Tibial artery (tissue), 4 donors: ENCODE results near the gene FGF14.

Source experiments
- DNase-seq, 2 donors: peaks; one replicate each; pipeline ENCODE4 v3.0.0-alpha.2; 2019
- H3K27ac ChIP-seq, 2 donors: fragments of 200-600 bp; sonication (generic) in 1 of 2; 1 replicate in 1 of 2; 2 replicates in 1 of 2; pipeline ENCODE4 v1.5.1; 2018 to 2019; ENCODE audit warnings: mild to moderate bottlenecking in 1 of 2
- H3K27me3 ChIP-seq, 2 donors: fragments of 200-600 bp; sonication (generic) in 1 of 2; one replicate each; pipeline versions ENCODE4 v1.5.1 to v1.6.0; 2016 to 2019
- H3K36me3 ChIP-seq, 3 donors: fragments of 200-600 bp; sonication (generic) in 2 of 3; one replicate each; pipeline ENCODE4 v1.5.1; 2016 to 2019; ENCODE audit warnings: mild to moderate bottlenecking in 2 of 3
- H3K4me1 ChIP-seq, 4 donors: fragments of 200-600 bp; sonication (generic) in 2 of 4; 1 replicate in 3 of 4; 2 replicates in 1 of 4; pipeline ENCODE4 v1.5.1; 2016 to 2019
- H3K4me3 ChIP-seq, 2 donors: fragments of 200-600 bp; sonication (generic) in 1 of 2; 1 replicate in 1 of 2; 2 replicates in 1 of 2; pipeline ENCODE4 v1.5.1; 2018 to 2019; ENCODE audit warnings: mild to moderate bottlenecking in 2 of 2
- H3K9me3 ChIP-seq, 3 donors: fragments of 200-600 bp; sonication (generic) in 1 of 3; one replicate each; pipeline ENCODE4 v1.5.1; 2016 to 2019
- CTCF ChIP-seq, 2 experiments: fragments of 200-600 bp in 1 of 2; fragments of 450-650 bp in 1 of 2; IDR thresholded peaks; one replicate each; pipeline ENCODE4 v1.5.1; 2017 to 2019; ENCODE audit warnings: antibody characterized with exemption in 2 of 2, mild to moderate bottlenecking in 1 of 2, moderate library complexity in 1 of 2
- intact Hi-C: fragments of 100-400 bp; cut with DNase I; formaldehyde crosslinking; loops from one replicate; pipeline ENCODE4 v1.15.0; 2023; ENCODE audit warnings: low total_unique reads

FGF14 gene

GRCh38 chr13:102231479-102231878 lies 170.4 kb downstream of the FGF14 start:
- no peaks in the 10 kb centered on the region for H3K9me3 ChIP-seq
- DNase-seq = no peak
- no peak for TF ChIP-seq CTCF (IDR thresholded peaks at IDR 0.05)
- no peaks in the 10 kb centered on the region for H3K27me3 ChIP-seq
- no peaks in the 10 kb centered on the region for H3K4me1 ChIP-seq
- intact Hi-C loops = no loop called here
- H3K4me3 ChIP-seq = no peak overlapping the region
- H3K36me3 ChIP-seq = no peaks in the 10 kb centered on the region
- H3K27ac ChIP-seq = no peak overlapping the region

- Histone ChIP-seq H3K27me3 (no peaks in the 10 kb centered on the region), H3K4me1 (no peaks in the 10 kb centered on the region), H3K9me3 (no peaks in the 10 kb centered on the region), H3K4me3 (no peak overlapping the region), H3K36me3 (no peaks in the 10 kb centered on the region), H3K27ac (no peak overlapping the region)
- intact Hi-C loops = no loop called here
- TF ChIP-seq CTCF (IDR thresholded peaks at IDR 0.05) = no peak
- no peak for DNase-seq
These were observed 174.1 kb downstream of the FGF14 start for GRCh38 chr13:102227741-102228140.

GRCh38 chr13:102226591-102226990 lies 175.3 kb downstream of the FGF14 start:
- intact Hi-C loops = no loop called here
- H3K27me3 ChIP-seq = no peaks in the 10 kb centered on the region
- H3K4me3 ChIP-seq = no peak overlapping the region
- H3K36me3 ChIP-seq = no peaks in the 10 kb centered on the region
- TF ChIP-seq CTCF (IDR thresholded peaks at IDR 0.05) = no peak
- no peaks in the 10 kb centered on the region for H3K4me1 ChIP-seq
- H3K9me3 ChIP-seq = no peaks in the 10 kb centered on the region
- H3K27ac ChIP-seq = no peak overlapping the region
- DNase-seq = no peak

GRCh38 chr13:102225892-102226291 lies 176.0 kb downstream of the FGF14 start:
- Histone ChIP-seq H3K9me3 (no peaks in the 10 kb centered on the region), H3K27me3 (no peaks in the 10 kb centered on the region), H3K27ac (no peak overlapping the region), H3K4me3 (no peak overlapping the region), H3K4me1 (no peaks in the 10 kb centered on the region), H3K36me3 (no peaks in the 10 kb centered on the region)
- TF ChIP-seq CTCF (IDR thresholded peaks at IDR 0.05) = no peak
- no peak for DNase-seq
- intact Hi-C loops = no loop called here

GRCh38 chr13:102220681-102221228 lies 181.1 kb downstream of the FGF14 start:
- no peaks in the 10 kb centered on the region for H3K9me3 ChIP-seq
- no peak overlapping the region for H3K27ac ChIP-seq
- H3K4me1 ChIP-seq = no peaks in the 10 kb centered on the region
- no peaks in the 10 kb centered on the region for H3K36me3 ChIP-seq
- no peaks in the 10 kb centered on the region for H3K27me3 ChIP-seq
- intact Hi-C loops = no loop called here
- no peak for DNase-seq
- no peak overlapping the region for H3K4me3 ChIP-seq
- TF ChIP-seq CTCF (IDR thresholded peaks at IDR 0.05) = no peak

- DNase-seq = no peak
- Histone ChIP-seq H3K4me1 (no peaks in the 10 kb centered on the region), H3K27ac (no peak overlapping the region), H3K9me3 (no peaks in the 10 kb centered on the region), H3K4me3 (no peak overlapping the region), H3K36me3 (no peaks in the 10 kb centered on the region), H3K27me3 (no peaks in the 10 kb centered on the region)
- no peak for TF ChIP-seq CTCF (IDR thresholded peaks at IDR 0.05)
- intact Hi-C loops = no loop called here
These were observed 186.9 kb downstream of the FGF14 start for GRCh38 chr13:102214956-102215355.
